HG02981 (cell line): Measurements from ENCODE around the gene ZNF784.

ENCODE experiments used
- ATAC-seq: cut with Tn5 transposase; IDR thresholded peaks from one replicate; pipeline ENCODE4 v1.9.1; 2021; ENCODE audit warnings: mild to moderate bottlenecking, moderate library complexity; ENCODE audit not compliant: unreplicated experiment

Gene ZNF784

GRCh38 chr19:55621673-55622231, 2.6 kb downstream of the ZNF784 start:
- ATAC-seq: no peak

- ATAC-seq: no peak
Observed at GRCh38 chr19:55621205-55621672, 3.1 kb downstream of the ZNF784 start.

- ATAC-seq: no peak
Observed at GRCh38 chr19:55620410-55621204, 3.8 kb downstream of the ZNF784 start.

GRCh38 chr19:55619286-55619685, 5.1 kb downstream of the ZNF784 start:
- ATAC-seq: no peak

GRCh38 chr19:55618426-55618825, 5.9 kb downstream of the ZNF784 start:
- no peak for ATAC-seq

- ATAC-seq: no peak
Observed at GRCh38 chr19:55617426-55617825, 6.9 kb downstream of the ZNF784 start.

GRCh38 chr19:55616395-55616875, 7.9 kb downstream of the ZNF784 start:
- ATAC-seq: no peak

- ATAC-seq: no peak
Observed at GRCh38 chr19:55615543-55616394, 8.6 kb downstream of the ZNF784 start.

GRCh38 chr19:55614711-55615542, 9.4 kb downstream of the ZNF784 start:
- no peak for ATAC-seq

- no peak for ATAC-seq
Observed at GRCh38 chr19:55613930-55614710, 10.2 kb downstream of the ZNF784 start.

- no peak for ATAC-seq
Observed at GRCh38 chr19:55613396-55613795, 11.0 kb downstream of the ZNF784 start.

- ATAC-seq: no peak
Observed at GRCh38 chr19:55611983-55612645, 12.3 kb downstream of the ZNF784 start.

GRCh38 chr19:55611300-55611982, 12.9 kb downstream of the ZNF784 start:
- no peak for ATAC-seq

- ATAC-seq: no peak
Observed at GRCh38 chr19:55609326-55609725, 15.0 kb downstream of the ZNF784 start.

- ATAC-seq: no peak
Observed at GRCh38 chr19:55606817-55607216, 17.5 kb downstream of the ZNF784 start.

- ATAC-seq: no peak
Observed at GRCh38 chr19:55606471-55606787, 17.9 kb downstream of the ZNF784 start.

- ATAC-seq: peak; percentile 8
Observed at GRCh38 chr19:55605637-55606470, 18.5 kb downstream of the ZNF784 start, which contains the start of gene ZNF865. ZNF865 (plus strand) TSS chr19:55605647; CDS start chr19:55613619, 7,972 bp downstream.

- peak; percentile 69 for ATAC-seq
Observed at GRCh38 chr19:55605207-55605636, 19.1 kb downstream of the ZNF784 start.
